Body of pancreas (tissue), 4 donors: ENCODE results near the gene GIT1.

Source experiments
- CTCF ChIP-seq, 7 experiments: fragments of 450-650 bp in 4 of 7; fragments of 200-600 bp in 3 of 7; sonication (generic) in 3 of 7; IDR thresholded peaks; one replicate each; pipeline ENCODE4 v1.5.1; 2016 to 2019; ENCODE audit warnings: antibody characterized with exemption in 7 of 7
- POLR2A ChIP-seq, 3 donors: fragments of 450-650 bp; IDR thresholded peaks; one replicate each; pipeline ENCODE4 v1.6.1; 2016; ENCODE audit warnings: antibody characterized with exemption in 3 of 3, mild to moderate bottlenecking in 2 of 3

GRCh38 chr17:29612094-29612403 lies 22.6 kb upstream of the GIT1 start:
- no peak for TF ChIP-seq CTCF (IDR thresholded peaks at IDR 0.05)
- TF ChIP-seq POLR2A (IDR thresholded peaks at IDR 0.05), result no peak
